Neural cell (in vitro differentiated cells): ENCODE measurements around the gene COX7A2. TPM values are rescaled to one million over a fixed set of nuclear protein-coding genes. Genes with fewer than 3 reads are reported as not detected.
A peak's percentile ranks its signal among the peaks of the same experiment; 100 is the strongest.

Experiments
- H2AFZ ChIP-seq: fragments of 200-600, 300-800 bp; sonication (generic), shearing (Covaris generic); 2 replicates; pipeline ENCODE4 v1.6.0; 2014; ENCODE audit warnings: low read depth, mild to moderate bottlenecking, antibody characterized with exemption, low read length, moderate library complexity
- H3F3A ChIP-seq: fragments of 200-600 bp; shearing (Covaris generic); 2 replicates; pipeline ENCODE4 v1.6.1; 2016; ENCODE audit warnings: mild to moderate bottlenecking, moderate library complexity, mixed read lengths, antibody characterized with exemption, low read length; ENCODE audit not compliant: insufficient read depth, poor library complexity, severe bottlenecking
- H3K27ac ChIP-seq: fragments of 200-600, 300-800 bp; sonication (generic), shearing (Covaris generic); 2 replicates; pipeline ENCODE4 v1.5.1; 2014; ENCODE audit warnings: mild to moderate bottlenecking, low read length, moderate library complexity
- H3K27me3 ChIP-seq: fragments of 300-800, 200-600 bp; sonication (generic), shearing (Covaris generic); 2 replicates; pipeline ENCODE4 v1.6.0; 2014; ENCODE audit warnings: mild to moderate bottlenecking, low read depth, low read length, moderate library complexity; ENCODE audit not compliant: insufficient read depth
- H3K36me3 ChIP-seq: fragments of 300-800, 200-600 bp; sonication (generic), shearing (Covaris generic); 2 replicates; pipeline ENCODE4 v1.5.1; 2014; ENCODE audit warnings: mild to moderate bottlenecking, antibody characterized with exemption, low read length, moderate library complexity; ENCODE audit not compliant: insufficient read depth
- H3K4me2 ChIP-seq: fragments of 300-800, 200-600 bp; sonication (generic), shearing (Covaris generic); 2 replicates; pipeline ENCODE4 v1.6.0; 2014; ENCODE audit warnings: mild to moderate bottlenecking, low read length
- H3K4me3 ChIP-seq: fragments of 300-800, 200-600 bp; sonication (generic), shearing (Covaris generic); 2 replicates; pipeline ENCODE4 v1.5.1; 2014; ENCODE audit warnings: mild to moderate bottlenecking, low read length, moderate library complexity
- H3K79me2 ChIP-seq: fragments of 200-600 bp; shearing (Covaris generic); replicated peaks from 2 replicates; pipeline ENCODE4 v1.6.0; 2014; ENCODE audit warnings: mild to moderate bottlenecking, low read length, moderate library complexity; ENCODE audit not compliant: insufficient read depth
- H3K9ac ChIP-seq: fragments of 300-800, 200-600 bp; sonication (generic), shearing (Covaris generic); 2 replicates; pipeline ENCODE4 v1.6.1; 2016; ENCODE audit warnings: mild to moderate bottlenecking, low read length, mixed read lengths
- H3K9me2 ChIP-seq: fragments of 200-600 bp; shearing (Covaris generic); 2 replicates; pipeline ENCODE4 v1.6.1; 2016; ENCODE audit warnings: mild to moderate bottlenecking, low read length, mixed read lengths; ENCODE audit not compliant: insufficient read depth
- H3K9me3 ChIP-seq: fragments of 200-600, 300-800 bp; sonication (generic), shearing (Covaris generic); 2 replicates; pipeline ENCODE4 v1.6.1; 2016; ENCODE audit warnings: mild to moderate bottlenecking, mixed run types, low read length, moderate library complexity, mixed read lengths
- H4K20me1 ChIP-seq: fragments of 200-600 bp; shearing (Covaris generic); 2 replicates; pipeline ENCODE4 v1.6.1; 2016; ENCODE audit warnings: mild to moderate bottlenecking, mixed run types; ENCODE audit not compliant: insufficient read depth
- EP300 ChIP-seq: fragments of 450-650 bp; conservative IDR thresholded peaks from 2 replicates; pipeline ENCODE4 v1.6.1; 2014; ENCODE audit warnings: antibody characterized with exemption, mild to moderate bottlenecking, moderate library complexity; ENCODE audit not compliant: poor library complexity, severe bottlenecking
- EZH2 ChIP-seq: fragments of 200-600, 300-800 bp; shearing (Covaris generic), sonication (generic); IDR thresholded peaks from 2 replicates; pipeline ENCODE4 v1.6.1; 2014; ENCODE audit warnings: antibody characterized with exemption, low read length, borderline replicate concordance, mild to moderate bottlenecking; ENCODE audit not compliant: insufficient read depth, poor library complexity, severe bottlenecking
- MXI1 ChIP-seq: fragments of 450-650 bp; conservative IDR thresholded peaks from 2 replicates; pipeline ENCODE4 v1.6.1; 2014; ENCODE audit warnings: antibody characterized with exemption, mild to moderate bottlenecking; ENCODE audit not compliant: poor library complexity, severe bottlenecking
- POLR2AphosphoS5 ChIP-seq: IDR thresholded peaks from 2 replicates; pipeline ENCODE4 v1.6.1; 2012
- RAD21 ChIP-seq: fragments of 450-650 bp; conservative IDR thresholded peaks from 2 replicates; pipeline ENCODE4 v1.6.1; 2014; ENCODE audit warnings: antibody characterized with exemption, mild to moderate bottlenecking, moderate library complexity
- SMC3 ChIP-seq: fragments of 450-650 bp; conservative IDR thresholded peaks from 2 replicates; pipeline ENCODE4 v1.6.1; 2014; ENCODE audit warnings: antibody characterized with exemption, mild to moderate bottlenecking, moderate library complexity; ENCODE audit not compliant: poor library complexity
- TAF1 ChIP-seq: IDR thresholded peaks from 2 replicates; pipeline ENCODE4 v1.6.1; 2012; ENCODE audit warnings: low read depth
- polyA plus RNA-seq: library from polyadenylated mRNA; depleted of rRNA; stranded (reverse); fragments of >200 nt; gene quantifications from 2 replicates; pipeline ENCODE4 v1.2.3, GENCODE V29; 2014
- TF ChIP-seq, protein P1 (sequence below): fragments of 450-650 bp; IDR thresholded peaks from 2 replicates; pipeline ENCODE4 v1.5.1; 2014; ENCODE audit warnings: antibody characterized with exemption, mild to moderate bottlenecking, moderate library complexity; ENCODE audit not compliant: poor library complexity, severe bottlenecking
- TF ChIP-seq, protein P2 (sequence below): IDR thresholded peaks from 2 replicates; pipeline ENCODE4 v1.6.1; 2012; ENCODE audit warnings: borderline replicate concordance

Gene COX7A2
- polyA plus RNA-seq, 1 donor from 2014 or later = 2,909 TPM

DNA sequence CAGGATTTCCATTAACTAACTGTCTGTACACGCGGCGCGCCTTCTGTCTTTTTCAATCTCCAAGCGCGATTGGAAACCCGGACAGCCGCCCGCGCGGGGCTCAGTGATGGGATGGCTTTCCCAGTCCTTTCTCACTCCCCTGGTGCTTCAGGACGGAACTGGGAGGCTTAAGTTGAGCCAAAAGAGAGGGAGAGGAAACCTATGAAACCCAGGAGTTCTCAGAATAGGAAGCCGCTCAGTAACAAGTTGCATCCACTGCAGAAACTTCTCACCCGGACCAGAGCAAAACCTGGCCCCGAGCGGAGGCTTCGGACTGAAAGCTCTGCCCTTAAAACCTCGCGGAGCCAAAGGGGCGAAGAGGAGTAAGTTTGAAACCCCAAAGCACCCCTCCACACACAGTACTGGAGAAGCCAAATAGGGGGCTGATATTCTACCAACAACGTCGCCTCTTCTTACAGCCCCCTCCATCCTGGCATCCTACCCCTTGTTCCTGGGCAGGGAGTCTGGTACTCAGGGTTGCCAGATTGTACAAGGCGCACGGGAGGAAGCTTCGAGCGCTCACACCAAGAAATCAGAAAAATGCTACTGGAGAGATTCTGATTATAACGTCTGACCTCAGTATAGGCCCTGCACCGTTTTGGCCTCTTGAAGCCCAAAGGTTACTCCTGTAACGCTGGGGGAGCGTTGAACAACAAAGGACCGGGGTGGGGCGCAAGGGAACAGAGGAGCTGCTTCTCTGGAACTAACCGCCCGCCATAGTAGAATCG, 36.8 kb downstream of the COX7A2 start:
- Histone ChIP-seq H4K20me1 (no peaks in the 10 kb centered on the region), H3F3A (no peaks in the 10 kb centered on the region), H2AFZ (no peak overlapping the region), H3K27ac (no peak overlapping the region), H3K9ac (no peak overlapping the region), H3K4me3 (peak overlapping the region; percentile 69), H3K9me3 (no peaks in the 10 kb centered on the region), H3K27me3 (peaks cover 81% of the 10 kb centered on the region), H3K79me2 (no peaks in the 10 kb centered on the region), H3K36me3 (no peaks in the 10 kb centered on the region), H3K4me2 (peak overlapping the region; percentile 98), H3K9me2 (no peaks in the 10 kb centered on the region)
- TF ChIP-seq POLR2AphosphoS5 (no peak), MXI1 (no peak), EP300 (no peak), TAF1 (no peak), EZH2 (no peak), SMC3 (no peak)
- TF ChIP-seq, protein P1, sequence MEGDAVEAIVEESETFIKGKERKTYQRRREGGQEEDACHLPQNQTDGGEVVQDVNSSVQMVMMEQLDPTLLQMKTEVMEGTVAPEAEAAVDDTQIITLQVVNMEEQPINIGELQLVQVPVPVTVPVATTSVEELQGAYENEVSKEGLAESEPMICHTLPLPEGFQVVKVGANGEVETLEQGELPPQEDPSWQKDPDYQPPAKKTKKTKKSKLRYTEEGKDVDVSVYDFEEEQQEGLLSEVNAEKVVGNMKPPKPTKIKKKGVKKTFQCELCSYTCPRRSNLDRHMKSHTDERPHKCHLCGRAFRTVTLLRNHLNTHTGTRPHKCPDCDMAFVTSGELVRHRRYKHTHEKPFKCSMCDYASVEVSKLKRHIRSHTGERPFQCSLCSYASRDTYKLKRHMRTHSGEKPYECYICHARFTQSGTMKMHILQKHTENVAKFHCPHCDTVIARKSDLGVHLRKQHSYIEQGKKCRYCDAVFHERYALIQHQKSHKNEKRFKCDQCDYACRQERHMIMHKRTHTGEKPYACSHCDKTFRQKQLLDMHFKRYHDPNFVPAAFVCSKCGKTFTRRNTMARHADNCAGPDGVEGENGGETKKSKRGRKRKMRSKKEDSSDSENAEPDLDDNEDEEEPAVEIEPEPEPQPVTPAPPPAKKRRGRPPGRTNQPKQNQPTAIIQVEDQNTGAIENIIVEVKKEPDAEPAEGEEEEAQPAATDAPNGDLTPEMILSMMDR = no peak
- TF ChIP-seq, protein P2, sequence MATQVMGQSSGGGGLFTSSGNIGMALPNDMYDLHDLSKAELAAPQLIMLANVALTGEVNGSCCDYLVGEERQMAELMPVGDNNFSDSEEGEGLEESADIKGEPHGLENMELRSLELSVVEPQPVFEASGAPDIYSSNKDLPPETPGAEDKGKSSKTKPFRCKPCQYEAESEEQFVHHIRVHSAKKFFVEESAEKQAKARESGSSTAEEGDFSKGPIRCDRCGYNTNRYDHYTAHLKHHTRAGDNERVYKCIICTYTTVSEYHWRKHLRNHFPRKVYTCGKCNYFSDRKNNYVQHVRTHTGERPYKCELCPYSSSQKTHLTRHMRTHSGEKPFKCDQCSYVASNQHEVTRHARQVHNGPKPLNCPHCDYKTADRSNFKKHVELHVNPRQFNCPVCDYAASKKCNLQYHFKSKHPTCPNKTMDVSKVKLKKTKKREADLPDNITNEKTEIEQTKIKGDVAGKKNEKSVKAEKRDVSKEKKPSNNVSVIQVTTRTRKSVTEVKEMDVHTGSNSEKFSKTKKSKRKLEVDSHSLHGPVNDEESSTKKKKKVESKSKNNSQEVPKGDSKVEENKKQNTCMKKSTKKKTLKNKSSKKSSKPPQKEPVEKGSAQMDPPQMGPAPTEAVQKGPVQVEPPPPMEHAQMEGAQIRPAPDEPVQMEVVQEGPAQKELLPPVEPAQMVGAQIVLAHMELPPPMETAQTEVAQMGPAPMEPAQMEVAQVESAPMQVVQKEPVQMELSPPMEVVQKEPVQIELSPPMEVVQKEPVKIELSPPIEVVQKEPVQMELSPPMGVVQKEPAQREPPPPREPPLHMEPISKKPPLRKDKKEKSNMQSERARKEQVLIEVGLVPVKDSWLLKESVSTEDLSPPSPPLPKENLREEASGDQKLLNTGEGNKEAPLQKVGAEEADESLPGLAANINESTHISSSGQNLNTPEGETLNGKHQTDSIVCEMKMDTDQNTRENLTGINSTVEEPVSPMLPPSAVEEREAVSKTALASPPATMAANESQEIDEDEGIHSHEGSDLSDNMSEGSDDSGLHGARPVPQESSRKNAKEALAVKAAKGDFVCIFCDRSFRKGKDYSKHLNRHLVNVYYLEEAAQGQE = no peak

DNA sequence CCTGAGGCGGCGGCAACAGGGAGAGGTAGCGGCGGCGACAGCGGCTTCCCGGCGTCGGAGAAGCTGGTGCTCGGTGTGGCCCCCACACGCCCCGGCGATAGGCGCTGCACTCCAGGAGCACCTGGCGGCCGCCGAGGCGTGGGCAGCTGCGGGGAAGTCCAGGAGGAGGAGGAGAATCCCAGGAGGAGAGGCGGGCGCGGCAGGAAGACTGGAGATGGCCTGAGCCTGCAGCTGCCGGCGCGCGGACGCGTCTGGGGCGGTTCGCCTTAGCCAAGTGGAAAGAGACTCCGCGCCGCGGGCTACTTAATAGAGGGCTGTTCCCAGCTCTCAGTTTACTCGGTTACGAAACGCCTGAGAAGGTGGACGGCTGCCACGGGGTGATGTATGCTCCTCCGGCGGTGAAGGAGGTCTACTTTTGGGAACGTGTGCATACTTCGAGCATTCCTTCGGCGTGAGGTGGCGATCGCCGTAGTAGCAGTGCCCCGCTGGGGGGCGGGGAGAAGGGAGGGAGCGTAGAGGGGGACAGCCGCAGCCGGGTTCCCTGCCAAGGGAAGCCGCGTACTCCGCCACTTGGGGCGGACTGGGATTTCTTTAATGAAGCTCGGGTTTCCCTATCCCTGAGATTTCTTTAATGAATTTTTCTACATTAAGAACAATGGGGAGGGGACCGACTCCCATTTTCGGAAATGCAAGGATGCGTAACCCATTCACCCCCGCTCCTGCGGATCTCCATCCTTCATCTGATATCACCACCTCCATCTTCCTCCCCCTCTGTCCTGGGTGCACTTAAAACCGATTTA, 37.6 kb downstream of the COX7A2 start, which contains the start of gene COL12A1:
TSS of gene COL12A1 (minus strand) at position 278 of the 800 bp plus-strand sequence. CDS start 3,261 bp downstream, outside the sequence.
- H2AFZ ChIP-seq = peak within 1 kb of the TSS; percentile 1
- H3K9ac ChIP-seq = no peak within 1 kb of the TSS
- H3K27ac ChIP-seq = no peak within 1 kb of the TSS
- H3K9me2 ChIP-seq = no peaks in the 10 kb centered on the region
- H3K4me2 ChIP-seq = peak within 1 kb of the TSS; percentile 98
- peak; percentile 27 for TF ChIP-seq POLR2AphosphoS5
- no peak for TF ChIP-seq TAF1
- no peak for TF ChIP-seq MXI1
- TF ChIP-seq RAD21 = no peak
- TF ChIP-seq EZH2 = peak; percentile 91
- no peak for TF ChIP-seq EP300
- TF ChIP-seq SMC3 = no peak
- H3K27me3 ChIP-seq = peaks cover 89% of the 10 kb centered on the region
- no peaks in the 10 kb centered on the region for H3F3A ChIP-seq
- no peaks in the 10 kb centered on the region for H3K9me3 ChIP-seq
- H3K4me3 ChIP-seq = peak within 1 kb of the TSS; percentile 69
- H3K79me2 ChIP-seq = no peaks in the 10 kb centered on the region
- no peaks in the 10 kb centered on the region for H3K36me3 ChIP-seq
- no peaks in the 10 kb centered on the region for H4K20me1 ChIP-seq
